Measurements from ENCODE around the gene PRKCA. TPM values are rescaled to one million over a fixed set of nuclear protein-coding genes. Genes with fewer than 3 reads are reported as not detected.
"Not testable (repeated sequence)": the region's sequence is repeated elsewhere in the genome, so short reads cannot be mapped to it uniquely, and the experiment has no call there.

The PRKCA gene
- total and polyA plus RNA-seq, 12 donors, result 1.6 to 27.6 (median 10.5) TPM

DNA sequence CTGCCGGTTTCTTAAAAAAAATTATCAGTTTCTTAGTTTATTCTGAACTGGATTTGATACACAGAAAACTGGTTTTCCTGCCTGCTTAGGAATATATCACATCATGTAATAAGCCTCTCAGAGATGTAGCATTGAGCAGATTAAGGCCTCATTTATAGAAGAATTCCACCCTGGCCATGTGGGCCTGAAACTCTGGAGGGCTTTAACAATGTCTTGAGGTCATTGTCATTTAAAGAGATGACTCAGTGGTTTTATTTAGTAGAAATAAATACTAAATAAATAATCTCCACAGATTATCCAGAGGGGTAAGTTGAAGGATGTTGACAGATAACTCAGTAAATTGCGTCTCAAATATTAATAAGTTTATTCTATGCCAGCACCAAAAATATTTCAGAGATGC, 56.9 kb downstream of the PRKCA start:
- H3K4me3 ChIP-seq, result no peak overlapping the region
- intact Hi-C loops (cut with DNase I), result no loop called here
- no peaks in the 10 kb centered on the region for H3K9me3 ChIP-seq
- DNase-seq, result no peak
- no peaks in the 10 kb centered on the region for H3K27me3 ChIP-seq
- 83 to 89% methylated on average over 2 of the region's 2 CpGs for WGBS, 2 donors
- H3K27ac ChIP-seq, result no peak overlapping the region
- TF ChIP-seq, protein P1, sequence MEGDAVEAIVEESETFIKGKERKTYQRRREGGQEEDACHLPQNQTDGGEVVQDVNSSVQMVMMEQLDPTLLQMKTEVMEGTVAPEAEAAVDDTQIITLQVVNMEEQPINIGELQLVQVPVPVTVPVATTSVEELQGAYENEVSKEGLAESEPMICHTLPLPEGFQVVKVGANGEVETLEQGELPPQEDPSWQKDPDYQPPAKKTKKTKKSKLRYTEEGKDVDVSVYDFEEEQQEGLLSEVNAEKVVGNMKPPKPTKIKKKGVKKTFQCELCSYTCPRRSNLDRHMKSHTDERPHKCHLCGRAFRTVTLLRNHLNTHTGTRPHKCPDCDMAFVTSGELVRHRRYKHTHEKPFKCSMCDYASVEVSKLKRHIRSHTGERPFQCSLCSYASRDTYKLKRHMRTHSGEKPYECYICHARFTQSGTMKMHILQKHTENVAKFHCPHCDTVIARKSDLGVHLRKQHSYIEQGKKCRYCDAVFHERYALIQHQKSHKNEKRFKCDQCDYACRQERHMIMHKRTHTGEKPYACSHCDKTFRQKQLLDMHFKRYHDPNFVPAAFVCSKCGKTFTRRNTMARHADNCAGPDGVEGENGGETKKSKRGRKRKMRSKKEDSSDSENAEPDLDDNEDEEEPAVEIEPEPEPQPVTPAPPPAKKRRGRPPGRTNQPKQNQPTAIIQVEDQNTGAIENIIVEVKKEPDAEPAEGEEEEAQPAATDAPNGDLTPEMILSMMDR (IDR thresholded peaks at IDR 0.05), result no peak
- H3K4me1 ChIP-seq, result no peaks in the 10 kb centered on the region
- H3K36me3 ChIP-seq, result no peaks in the 10 kb centered on the region
- no peak for ATAC-seq

DNA sequence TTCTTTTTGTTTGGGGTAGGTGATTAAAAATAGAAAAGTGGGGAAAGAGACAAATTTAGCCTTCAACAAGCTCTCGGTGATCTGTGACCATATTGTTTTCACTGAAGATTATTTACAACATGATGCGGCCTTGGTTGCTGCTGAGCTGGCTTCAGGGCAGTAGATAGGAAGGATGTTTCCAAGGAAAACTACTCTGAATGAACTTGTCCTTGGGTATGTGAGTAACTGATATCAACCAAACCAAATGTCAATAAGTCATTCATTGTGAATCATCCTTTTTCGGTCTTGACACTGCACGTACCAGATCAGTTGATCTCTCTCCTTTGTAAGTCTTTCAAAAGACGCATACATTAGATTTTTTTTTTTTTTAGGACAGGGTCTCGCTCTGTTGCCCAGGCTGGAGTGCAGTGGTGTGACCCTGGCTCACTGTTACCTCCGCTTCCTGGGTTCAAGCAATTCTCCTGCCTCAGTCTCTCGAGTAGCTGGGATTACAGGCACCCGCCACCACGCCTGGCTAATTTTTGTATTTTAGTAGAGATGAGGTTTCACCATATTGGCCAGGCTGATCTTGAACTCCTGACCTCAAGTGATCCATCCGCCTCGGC, 58.6 kb downstream of the PRKCA start:
- H3K27me3 ChIP-seq; H3K9me3 ChIP-seq; H3K27ac ChIP-seq; H3K4me3 ChIP-seq; intact Hi-C loops (cut with DNase I); H3K4me1 ChIP-seq; ATAC-seq; H3K36me3 ChIP-seq; DNase-seq: not testable (repeated sequence)
- 95% methylated on average over 12 of the region's 12 CpGs for WGBS, 2 donors

DNA sequence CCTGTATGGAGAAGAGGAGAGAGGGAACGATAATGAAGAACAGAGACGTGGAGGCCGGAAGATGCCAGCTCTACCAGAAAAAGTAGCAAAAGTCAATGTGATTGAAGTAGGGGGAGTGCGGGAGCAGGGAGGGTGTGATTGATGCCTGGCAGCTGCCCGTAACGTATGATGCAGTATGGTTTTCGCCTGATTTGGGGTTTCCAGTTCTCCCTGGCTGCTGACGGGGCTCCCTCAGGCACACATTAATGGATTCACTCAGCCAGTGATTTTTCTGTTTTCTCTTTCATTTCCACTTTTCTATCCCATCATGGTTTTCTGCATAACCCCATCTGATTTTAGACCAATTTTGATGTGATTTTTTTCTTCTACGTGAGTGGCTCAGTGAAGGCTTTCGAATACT, 62.1 kb downstream of the PRKCA start:
- Histone ChIP-seq H3K4me3 (no peak overlapping the region), H3K27me3 (no peaks in the 10 kb centered on the region), H3K4me1 (no peaks in the 10 kb centered on the region), H3K9me3 (no peaks in the 10 kb centered on the region), H3K36me3 (no peaks in the 10 kb centered on the region), H3K27ac (no peak overlapping the region)
- TF ChIP-seq, protein P1 (IDR thresholded peaks at IDR 0.05), result no peak
- DNase-seq (no peak), ATAC-seq (no peak)
- WGBS, 2 donors, result 95 to 97% methylated on average over 10 of the region's 10 CpGs
- intact Hi-C loops (cut with DNase I), result no loop called here

DNA sequence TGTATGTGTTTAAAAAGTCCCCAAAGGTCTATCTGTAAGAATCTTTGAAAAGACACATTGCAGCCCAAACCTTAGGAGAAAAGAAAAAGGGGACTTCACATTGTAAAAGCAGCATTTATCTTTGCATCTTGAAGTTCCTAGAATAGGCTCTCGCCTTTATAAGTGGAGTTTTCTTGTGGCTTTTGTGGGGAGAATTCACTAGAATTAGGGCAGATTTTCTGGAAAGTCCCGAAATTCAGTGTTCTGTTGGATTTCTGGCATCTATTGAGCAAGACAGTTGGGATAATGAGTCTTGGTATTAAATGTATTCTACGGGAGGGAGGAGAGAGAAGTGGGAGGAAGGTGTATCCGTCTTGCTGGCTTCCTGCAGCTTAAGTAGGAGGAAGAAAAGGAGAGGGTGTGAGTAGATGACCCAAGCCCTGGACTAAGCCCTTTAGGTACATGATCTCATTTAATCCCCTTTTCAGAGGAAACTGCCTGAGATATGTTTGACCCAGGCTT, 62.6 kb downstream of the PRKCA start:
- no peaks in the 10 kb centered on the region for H3K36me3 ChIP-seq
- no peak overlapping the region for H3K4me3 ChIP-seq
- peaks cover 0 to 5% (median 0%) of the 10 kb centered on the region in 9 donors for H3K4me1 ChIP-seq
- TF ChIP-seq, protein P1 (IDR thresholded peaks at IDR 0.05), result no peak
- no peak for DNase-seq
- ATAC-seq, result no peak
- WGBS, 2 donors, result 48 to 64% methylated on average over 4 of the region's 4 CpGs
- intact Hi-C loops (cut with DNase I), result no loop called here
- H3K27ac ChIP-seq, result no peak overlapping the region
- no peaks in the 10 kb centered on the region for H3K27me3 ChIP-seq
- no peaks in the 10 kb centered on the region for H3K9me3 ChIP-seq

DNA sequence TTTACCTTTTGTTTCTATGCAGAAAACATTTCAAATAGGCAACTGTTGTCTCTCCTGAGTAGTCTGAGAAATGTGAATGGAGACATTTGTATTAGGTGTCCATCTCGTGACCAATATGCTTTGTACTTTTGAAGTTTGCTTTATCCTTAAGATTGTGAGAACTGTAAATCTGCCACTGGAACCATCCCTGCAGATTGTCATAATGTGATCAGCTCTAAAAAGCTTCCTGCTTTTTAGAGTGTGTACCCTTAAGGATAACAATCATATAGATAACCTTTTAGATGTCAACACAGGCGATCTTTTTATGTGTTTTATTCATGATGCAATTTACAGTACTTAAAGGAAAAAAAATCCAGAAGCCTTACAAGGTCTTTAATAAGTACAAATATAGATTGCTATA, 63.5 kb downstream of the PRKCA start:
- ATAC-seq (no peak), DNase-seq (no peak)
- 76 to 81% methylated on average over 2 of the region's 2 CpGs for WGBS, 2 donors
- Histone ChIP-seq H3K4me1 (peaks cover 0 to 6% (median 0%) of the 10 kb centered on the region in 9 donors), H3K4me3 (no peak overlapping the region), H3K36me3 (no peaks in the 10 kb centered on the region), H3K27ac (no peak overlapping the region), H3K9me3 (no peaks in the 10 kb centered on the region), H3K27me3 (no peaks in the 10 kb centered on the region)
- TF ChIP-seq, protein P1 (IDR thresholded peaks at IDR 0.05), result no peak
- intact Hi-C loops (cut with DNase I), result no loop called here

Data from heart right ventricle (tissue), 16 donors.